ENCODE results near the gene TAL1. TPM values are rescaled to one million over a fixed set of nuclear protein-coding genes. Genes with fewer than 3 reads are reported as not detected.

The TAL1 gene
- total RNA-seq, 1 experiment from 2014 or later = not detected

DNA sequence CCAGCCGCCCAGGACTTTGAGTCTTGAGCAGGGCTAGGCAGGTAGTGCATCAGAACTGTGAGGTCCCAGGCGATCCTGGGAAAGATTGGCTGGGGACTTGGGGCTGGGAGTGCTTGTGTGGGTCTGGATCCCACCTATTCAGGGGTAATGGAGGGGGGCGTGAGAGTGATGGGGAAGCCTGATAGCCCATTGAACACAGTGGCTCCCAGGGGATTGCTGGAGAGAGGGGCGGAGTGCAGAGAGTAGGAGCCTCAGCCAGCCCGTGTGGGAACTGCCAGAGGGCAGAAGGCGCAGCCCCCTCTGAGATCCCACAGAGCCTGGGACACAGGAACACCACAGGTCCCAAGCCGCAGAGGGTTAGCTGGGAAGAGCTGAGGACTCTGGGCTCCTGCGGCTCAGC is 22.9 kb downstream of the TAL1 start:
- Histone ChIP-seq H3K18ac (ENCODE audit: insufficient read length, low read depth, low read length) (no peak overlapping the region), H2BK5ac (ENCODE audit: insufficient read length, low read length) (no peak overlapping the region)

More for the DNA sequence above, 22.9 kb downstream of the TAL1 start:
- Histone ChIP-seq H3K9ac (ENCODE audit: extremely low read depth, insufficient read length, low read length) (no peak overlapping the region), H2BK15ac (ENCODE audit: low read depth, low read length) (no peak overlapping the region), H2BK120ac (ENCODE audit: low read depth, low read length, poor library complexity, severe bottlenecking) (no peak overlapping the region), H2AFZ (ENCODE audit: low read length) (no peak overlapping the region), H3K27me3 (ENCODE audit: insufficient read depth, low read length) (no peaks in the 10 kb centered on the region; the same call in 1 of the 2 replicates), H3K27ac (ENCODE audit: insufficient read length, low read depth, low read length) (no peak overlapping the region), H3K4ac (ENCODE audit: low read depth, low read length) (no peak overlapping the region), H3K23ac (ENCODE audit: insufficient read length, low read depth, low read length) (no peak overlapping the region), H4K5ac (ENCODE audit: insufficient read length, low read depth, low read length) (no peak overlapping the region), H3K23me2 (ENCODE audit: insufficient read length, low read depth, low read length, poor library complexity, severe bottlenecking) (no peaks in the 10 kb centered on the region), H3K14ac (ENCODE audit: insufficient read depth, low read length) (no peak overlapping the region), H3K56ac (ENCODE audit: insufficient read length, low read depth, low read length) (no peak overlapping the region), H2BK12ac (ENCODE audit: insufficient read length, low read depth, low read length) (no peak overlapping the region), H4K8ac (replicated peaks; ENCODE audit: insufficient read length, low read depth, low read length) (no peak overlapping the region), H4K20me1 (ENCODE audit: control insufficient read depth, insufficient read depth, insufficient read length) (no peaks in the 10 kb centered on the region), H3K4me1 (ENCODE audit: insufficient read depth, low read length) (peaks cover 2% of the 10 kb centered on the region; the same call in 1 of the 2 replicates), H3K79me1 (ENCODE audit: insufficient read depth, low read depth, low read length, poor library complexity, severe bottlenecking) (no peaks in the 10 kb centered on the region), H3K79me2 (ENCODE audit: insufficient read depth, low read length) (no peaks in the 10 kb centered on the region), H3K9me3 (ENCODE audit: control insufficient read depth, low read depth, low read length) (no peaks in the 10 kb centered on the region), H2BK20ac (ENCODE audit: low read depth, low read length, poor library complexity, severe bottlenecking) (no peak overlapping the region), H3T11ph (ENCODE audit: low read length) (no peak overlapping the region), H4K91ac (ENCODE audit: insufficient read length, low read depth, low read length) (no peak overlapping the region), H3K4me2 (ENCODE audit: insufficient read depth, insufficient read length, low read length) (peak overlapping the region; percentile 11), H2AK5ac (ENCODE audit: insufficient read length, low read length) (no peak overlapping the region)
- Mint-ChIP-seq H3K4me3 (peak overlapping the region in 1 of 2 experiments; percentile 70; a peak in 2 of 5 replicates), H3K4me1 (peaks cover 33 to 35% of the 10 kb centered on the region in 2 experiments), H3K27me3 (ENCODE audit: low read depth) (peaks cover 66% of the 10 kb centered on the region), H3K9me3 (peaks cover 4 to 7% of the 10 kb centered on the region in 2 experiments; a peak in 3 of 5 replicates), H3K27ac (no peak overlapping the region), H3K36me3 (ENCODE audit: insufficient read depth in 1 of 3, low read depth in 3 of 3) (no peaks in the 10 kb centered on the region; a peak in 1 of 7 replicates)
- TF ChIP-seq, protein P1, sequence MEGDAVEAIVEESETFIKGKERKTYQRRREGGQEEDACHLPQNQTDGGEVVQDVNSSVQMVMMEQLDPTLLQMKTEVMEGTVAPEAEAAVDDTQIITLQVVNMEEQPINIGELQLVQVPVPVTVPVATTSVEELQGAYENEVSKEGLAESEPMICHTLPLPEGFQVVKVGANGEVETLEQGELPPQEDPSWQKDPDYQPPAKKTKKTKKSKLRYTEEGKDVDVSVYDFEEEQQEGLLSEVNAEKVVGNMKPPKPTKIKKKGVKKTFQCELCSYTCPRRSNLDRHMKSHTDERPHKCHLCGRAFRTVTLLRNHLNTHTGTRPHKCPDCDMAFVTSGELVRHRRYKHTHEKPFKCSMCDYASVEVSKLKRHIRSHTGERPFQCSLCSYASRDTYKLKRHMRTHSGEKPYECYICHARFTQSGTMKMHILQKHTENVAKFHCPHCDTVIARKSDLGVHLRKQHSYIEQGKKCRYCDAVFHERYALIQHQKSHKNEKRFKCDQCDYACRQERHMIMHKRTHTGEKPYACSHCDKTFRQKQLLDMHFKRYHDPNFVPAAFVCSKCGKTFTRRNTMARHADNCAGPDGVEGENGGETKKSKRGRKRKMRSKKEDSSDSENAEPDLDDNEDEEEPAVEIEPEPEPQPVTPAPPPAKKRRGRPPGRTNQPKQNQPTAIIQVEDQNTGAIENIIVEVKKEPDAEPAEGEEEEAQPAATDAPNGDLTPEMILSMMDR (conservative IDR thresholded peaks at IDR 0.05) = no peak
- no peak for DNase-seq
- no CpG with 5 or more reads among the region's 8 CpGs for WGBS (ENCODE audit: extremely low coverage, insufficient read length, low lambda C conversion rate)
